NCI-H2196 (cell line): ENCODE measurements around the gene VEZF1.
"Not testable (repeated sequence)": the region's sequence is repeated elsewhere in the genome, so short reads cannot be mapped to it uniquely, and the experiment has no call there.

Experiments
- DNase-seq: peaks from one replicate; lab custom pipeline; 2025; ENCODE audit not compliant: unreplicated experiment; lab: John Stamatoyannopoulos, UW

The VEZF1 gene

DNA sequence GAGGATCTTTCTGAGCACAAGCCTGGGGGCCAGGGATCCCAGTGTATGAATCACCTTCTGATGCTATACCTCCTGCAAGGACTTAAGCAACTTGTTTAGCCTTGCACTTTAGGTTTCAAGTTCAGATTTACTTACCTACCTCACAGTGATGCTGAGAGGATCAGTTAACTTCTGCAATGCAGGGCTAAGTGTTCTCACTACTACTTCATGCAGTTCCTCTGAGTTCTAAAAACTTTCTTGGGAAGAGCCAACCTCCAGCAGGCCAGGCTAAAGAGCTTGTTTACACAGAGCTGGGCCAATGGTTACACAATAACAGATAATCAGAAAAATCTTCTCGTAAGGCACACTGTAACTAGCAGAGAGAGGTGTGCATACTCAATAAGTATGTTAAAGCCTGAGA is 13.0 kb downstream of the VEZF1 start:
- no peak for DNase-seq

DNA sequence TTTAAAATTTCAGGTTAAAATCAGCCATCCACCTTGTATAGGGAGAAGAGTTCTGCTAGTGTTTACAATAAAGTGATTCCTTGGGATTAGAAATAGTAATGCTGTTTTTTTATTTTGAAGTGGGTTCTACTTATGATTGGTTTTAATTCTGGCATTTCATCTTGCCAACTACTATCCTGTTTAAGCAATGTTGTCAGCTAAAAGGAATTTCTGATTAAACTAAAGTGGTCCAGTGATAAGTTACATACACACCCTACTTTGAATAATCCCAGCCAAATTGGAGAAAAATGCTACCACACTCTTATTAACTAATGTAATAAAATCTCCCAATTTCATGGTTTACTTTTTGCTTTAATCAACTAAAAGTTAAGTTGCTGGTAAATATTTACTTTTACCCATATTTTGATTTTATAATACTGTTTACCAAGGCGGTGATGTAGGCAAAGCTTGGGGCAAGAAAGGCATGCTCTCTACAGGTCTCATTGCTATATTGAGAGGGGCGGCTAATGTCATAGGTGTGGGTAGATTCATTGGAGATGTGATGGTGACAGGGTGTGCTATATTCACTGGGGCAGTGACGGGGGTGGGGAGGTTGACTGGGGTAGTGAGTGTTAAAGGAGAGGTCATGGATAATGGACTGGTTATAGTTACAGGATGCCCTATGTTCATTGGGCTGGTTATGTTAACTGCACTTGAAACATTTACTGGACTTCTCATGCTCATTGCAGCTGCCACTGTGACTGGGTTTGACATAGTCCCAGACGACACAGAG is 13.8 kb downstream of the VEZF1 start:
- not testable (repeated sequence) for DNase-seq

DNA sequence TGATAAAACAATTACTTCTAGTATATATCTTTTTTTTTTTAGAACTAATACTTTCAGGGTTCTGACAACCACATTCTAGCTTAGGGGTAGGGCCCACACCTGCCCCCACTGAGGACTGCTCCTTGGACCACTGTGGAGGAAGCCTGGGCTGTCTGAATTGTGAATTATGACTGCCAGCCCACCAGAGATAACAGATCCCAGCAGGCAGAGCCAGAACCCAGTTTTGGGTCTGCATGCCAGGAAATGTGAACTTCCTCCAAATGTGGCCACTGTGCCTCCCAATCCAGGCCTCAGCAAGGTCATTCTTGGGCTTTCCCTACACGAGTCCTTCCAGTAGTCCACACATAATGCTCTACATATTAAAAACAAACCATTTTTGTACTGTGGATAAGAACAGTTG is 15.9 kb downstream of the VEZF1 start:
- DNase-seq, result no peak

DNA sequence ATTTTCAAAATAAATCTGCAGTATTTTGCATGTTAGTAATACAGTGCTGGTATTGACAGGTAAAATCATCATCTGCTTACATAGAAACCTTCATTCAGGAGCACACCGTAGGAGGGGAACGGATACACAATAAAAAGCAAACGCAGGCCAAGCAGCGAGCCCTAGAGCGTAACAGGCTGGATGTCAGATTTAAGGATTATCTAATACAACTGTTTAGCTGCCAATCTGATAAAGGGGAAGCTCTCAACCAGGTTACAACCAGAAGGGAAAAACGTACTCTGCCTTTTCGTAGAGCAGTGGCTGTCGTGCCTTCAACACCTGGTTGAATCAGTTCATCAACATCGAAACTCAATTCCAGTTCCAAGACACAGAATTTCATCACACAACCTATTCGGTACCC is 16.5 kb downstream of the VEZF1 start:
- no peak for DNase-seq

DNA sequence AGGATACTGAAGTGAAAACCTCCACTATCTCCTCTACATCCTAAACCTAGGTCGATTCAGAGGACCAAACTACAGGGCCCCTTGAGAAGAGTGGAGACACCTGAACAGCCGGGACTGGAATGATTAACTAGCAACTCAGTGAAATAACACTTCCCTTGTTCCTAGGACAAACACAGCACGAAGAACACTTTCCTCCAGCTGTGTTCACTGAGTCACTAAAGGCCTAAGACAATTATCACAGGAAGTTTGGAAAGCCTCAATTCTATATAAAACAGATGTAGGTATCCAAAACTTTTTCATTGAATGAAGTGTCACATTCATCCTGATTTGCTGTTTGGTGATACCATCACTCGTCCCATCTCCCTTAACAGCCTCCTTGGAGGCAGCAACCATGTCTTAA is 17.3 kb downstream of the VEZF1 start:
- no peak for DNase-seq

DNA sequence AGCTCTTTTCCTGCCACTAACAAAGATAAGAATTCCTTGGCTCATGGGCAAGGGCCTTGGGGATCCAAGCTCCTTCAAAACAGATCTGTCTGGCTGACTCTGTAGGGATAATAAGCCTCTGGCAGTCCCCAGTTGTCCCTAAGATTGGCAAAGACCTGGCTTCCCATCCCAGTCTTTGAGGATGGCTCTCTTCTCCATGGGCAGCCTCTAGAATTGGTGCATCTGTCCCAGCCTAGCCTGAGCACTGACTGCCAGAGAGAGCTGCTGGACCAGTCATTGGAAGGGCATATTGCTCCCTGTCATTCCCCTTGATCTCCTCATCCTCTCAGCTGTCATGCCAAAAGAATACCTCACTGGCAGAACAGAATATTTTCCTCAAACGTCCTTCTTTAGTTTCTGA is 19.6 kb downstream of the VEZF1 start:
- DNase-seq, result no peak

DNA sequence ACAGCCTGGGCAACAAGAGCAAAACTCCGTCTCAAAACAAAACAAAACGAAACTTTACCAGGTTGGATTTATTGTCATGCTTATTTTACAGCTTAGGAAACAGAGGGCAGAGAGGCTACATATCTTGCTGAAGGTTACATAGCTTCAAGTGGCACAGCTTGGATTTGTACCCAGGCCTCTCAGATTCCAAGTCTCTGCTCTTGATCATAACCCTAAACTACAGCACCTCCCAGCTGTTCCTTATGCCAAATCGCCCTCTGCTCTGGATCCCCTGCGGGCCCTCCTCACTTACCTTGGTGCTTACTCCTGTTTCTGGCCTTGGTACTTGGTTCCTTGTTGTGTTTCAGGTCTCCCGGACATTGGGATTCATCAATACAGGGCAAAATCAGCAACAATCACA is 21.2 kb downstream of the VEZF1 start:
- no peak for DNase-seq

DNA sequence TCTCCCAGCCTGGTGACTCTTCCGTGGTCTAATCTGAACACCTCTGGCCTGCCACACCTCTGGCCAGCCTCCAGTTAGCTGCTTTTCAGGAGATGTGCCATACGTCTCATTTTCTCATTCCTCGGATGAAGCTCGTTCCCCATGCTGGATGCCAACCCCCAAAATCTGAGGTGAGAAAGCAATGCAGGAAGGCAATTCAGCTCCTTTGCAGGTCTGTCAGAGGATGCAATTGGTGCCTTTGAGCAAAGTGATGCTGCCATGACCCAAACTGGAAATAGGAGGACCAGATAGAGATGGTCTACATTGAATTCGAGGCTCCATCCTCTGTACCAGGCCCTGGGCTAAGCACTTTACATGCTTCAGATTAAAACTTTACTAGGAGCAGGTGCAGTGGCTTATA is 21.8 kb downstream of the VEZF1 start:
- DNase-seq, result no peak

DNA sequence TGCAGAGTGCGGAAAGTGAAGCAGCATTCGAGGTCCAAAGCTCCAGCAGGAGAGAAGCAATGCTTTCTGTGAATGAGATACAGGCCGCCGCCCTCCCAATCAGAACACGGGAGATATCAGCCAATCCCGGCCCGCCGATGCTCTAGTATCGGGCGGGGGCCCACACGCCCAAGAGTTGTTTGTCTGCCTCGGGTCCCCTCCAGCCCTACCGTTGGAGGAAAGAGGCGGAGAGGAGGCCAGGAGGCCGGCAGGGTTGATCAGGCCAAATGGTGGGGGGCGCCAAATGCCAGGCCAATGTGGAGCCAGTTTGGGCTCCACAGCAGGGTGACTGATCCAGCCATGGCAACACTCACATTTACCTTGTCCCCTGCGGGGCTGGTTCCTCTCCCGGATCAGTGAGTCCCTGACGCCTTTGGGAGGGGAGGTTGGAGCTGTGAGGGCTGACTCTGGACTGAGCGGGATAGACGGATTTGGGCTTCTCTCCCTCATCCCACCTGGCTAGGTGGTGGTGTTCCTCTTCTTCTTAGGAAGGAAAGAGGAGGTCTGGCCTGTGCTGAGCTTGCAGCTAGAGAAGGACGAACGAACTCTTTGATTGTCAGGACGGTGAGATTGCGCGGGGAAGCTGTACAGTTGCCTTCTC is 22.4 kb downstream of the VEZF1 start:
- no peak for DNase-seq

DNA sequence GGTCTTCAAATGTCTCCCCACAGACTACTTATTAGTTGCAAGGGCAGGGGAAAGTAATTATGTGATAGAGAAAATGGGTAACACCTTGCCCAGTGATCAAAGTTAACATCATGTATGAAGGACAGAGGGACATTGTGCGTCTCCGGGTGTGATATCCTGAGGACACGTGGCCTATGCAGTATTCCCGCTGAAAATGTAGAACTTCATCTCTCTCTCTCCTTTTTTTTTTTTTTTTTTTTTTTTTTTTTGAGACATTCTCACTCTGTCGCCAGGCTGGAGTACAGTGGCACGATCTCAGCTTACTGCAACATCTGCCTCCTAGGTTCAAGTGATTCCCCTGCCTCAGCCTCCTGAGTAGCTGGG is 24.9 kb downstream of the VEZF1 start:
- DNase-seq, result no peak

DNA sequence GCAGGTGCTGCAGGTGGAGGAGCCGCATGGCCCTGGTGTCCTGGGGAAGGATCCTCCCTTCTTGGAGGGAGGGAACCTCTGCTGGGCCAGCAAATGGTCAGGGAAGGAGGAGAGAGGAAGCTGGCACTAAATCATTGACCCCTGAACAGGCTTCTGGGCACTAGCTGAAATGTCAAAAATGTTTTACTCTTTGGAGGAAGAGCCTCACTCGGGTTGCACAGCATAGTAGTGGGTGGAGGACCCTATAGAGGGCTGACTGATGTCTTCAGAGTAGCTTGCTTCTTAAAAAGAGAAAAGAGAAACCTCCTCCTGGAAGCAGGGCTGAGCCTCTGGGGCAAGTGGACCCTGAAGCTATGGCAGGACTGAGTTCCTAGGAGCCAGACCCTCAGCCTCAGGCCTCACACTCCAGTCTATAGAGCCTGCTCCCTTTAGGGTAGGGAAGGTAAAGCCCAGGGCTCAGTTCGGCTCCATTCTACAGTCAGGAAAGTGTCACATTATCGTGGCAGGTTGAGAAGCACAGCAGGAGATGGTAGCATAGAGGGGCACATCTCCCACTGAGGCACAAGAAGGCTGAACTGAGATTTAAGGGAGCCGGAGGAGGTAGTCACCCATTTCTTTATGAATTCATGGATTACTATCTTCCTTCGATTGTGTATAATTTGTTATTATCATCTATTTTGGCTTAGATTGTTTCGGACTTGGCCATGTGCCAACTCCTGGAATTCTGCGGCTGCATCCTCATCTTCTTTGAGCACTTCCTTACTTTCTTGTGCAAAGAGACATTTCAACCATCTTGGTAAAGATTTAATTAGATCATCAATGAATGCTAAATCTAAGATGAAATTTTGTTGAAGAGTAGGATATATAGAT is 25.5 kb downstream of the VEZF1 start:
- DNase-seq, result no peak

DNA sequence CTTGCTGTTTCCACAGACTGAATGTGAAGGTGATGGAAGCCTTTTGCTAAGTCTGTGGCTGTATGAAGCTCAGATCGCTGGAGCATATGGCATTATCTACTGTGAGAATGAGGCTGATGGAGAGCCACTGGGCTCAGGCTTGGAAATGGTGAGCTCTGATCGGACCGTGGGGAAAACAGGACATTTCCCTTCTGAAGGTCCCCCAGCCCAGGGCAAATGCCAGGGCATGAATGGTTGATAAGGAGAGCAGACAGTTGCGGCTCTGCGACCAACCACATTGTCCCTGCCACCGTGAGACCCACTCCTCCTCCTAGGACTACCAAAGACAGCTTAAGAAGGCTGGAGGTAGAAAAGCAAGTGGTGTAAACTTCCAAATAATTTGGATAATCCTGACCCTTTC is 28.1 kb downstream of the VEZF1 start:
- no peak for DNase-seq

DNA sequence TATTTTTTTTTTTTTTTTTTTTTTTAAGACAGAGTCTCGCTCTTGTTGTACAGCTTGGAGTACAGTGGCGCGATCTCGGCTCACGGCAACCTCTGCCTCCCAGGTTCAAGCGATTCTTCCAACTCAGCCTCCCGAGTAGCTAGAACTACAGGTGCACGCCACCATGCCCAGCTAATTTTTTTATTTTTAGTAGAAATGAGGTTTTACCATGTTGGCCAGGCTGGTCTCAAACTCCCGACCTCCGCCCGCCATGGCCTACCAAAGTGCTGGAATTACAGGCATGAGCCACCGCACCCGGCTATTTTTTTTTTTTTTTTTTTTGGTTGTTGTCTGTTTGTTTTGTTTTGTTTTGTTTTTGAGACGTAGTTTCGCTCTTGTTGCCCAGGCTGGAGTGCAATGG is 29.7 kb downstream of the VEZF1 start:
- not testable (repeated sequence) for DNase-seq

DNA sequence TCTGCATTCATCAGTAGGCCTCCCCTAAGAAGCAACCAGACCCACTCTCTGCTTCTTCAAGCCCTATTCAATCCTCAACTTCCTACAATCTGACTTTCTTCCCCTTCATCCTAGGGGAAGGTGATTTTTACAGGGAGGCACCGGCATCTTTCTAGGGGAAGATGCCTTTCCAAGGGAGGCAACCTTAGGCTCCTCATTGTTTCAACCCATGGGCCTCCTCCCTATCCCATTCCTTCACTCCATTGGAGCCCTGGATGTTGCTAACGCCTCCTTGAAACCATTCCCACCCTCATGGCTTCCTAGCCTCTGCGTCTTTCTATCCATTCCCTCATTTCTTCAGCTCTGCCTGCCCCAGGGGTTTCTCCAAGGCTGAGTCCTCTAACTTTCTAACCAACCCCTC is 30.2 kb downstream of the VEZF1 start:
- no peak for DNase-seq

DNA sequence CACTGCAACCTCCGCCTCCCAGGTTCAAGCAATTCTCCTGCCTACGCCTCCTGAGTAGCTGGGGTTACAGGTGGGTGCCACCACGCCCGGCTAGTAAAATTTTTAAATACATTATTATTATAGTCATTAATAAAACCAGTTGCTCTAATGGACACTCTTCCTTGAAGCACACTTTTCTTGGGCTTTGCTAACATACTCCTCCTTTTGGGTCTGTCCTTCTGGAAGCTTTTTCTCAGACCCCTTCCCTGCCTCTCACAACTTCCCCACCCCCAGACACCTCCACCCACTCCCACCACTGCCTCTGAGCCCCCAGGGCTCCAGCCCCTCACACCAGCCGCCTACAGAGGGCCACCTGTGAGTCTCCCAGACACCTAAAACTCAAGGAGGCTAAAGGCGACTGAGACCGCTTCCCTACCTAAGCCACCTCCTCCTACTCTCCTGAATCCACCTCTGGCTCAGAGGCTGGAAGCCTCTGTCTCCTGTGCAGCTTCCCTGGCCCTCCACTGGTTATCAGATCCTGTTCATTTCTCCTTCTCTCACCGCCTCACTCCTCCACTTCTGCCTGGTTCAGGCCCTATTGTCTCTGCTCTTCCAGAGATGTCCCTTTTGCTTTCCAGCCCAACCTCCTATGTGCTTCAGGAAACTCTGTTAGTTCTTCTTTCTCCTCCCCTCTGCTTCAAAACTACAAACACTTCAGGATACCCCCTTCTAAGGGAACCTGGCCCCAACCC is 30.8 kb downstream of the VEZF1 start:
- DNase-seq, result no peak

DNA sequence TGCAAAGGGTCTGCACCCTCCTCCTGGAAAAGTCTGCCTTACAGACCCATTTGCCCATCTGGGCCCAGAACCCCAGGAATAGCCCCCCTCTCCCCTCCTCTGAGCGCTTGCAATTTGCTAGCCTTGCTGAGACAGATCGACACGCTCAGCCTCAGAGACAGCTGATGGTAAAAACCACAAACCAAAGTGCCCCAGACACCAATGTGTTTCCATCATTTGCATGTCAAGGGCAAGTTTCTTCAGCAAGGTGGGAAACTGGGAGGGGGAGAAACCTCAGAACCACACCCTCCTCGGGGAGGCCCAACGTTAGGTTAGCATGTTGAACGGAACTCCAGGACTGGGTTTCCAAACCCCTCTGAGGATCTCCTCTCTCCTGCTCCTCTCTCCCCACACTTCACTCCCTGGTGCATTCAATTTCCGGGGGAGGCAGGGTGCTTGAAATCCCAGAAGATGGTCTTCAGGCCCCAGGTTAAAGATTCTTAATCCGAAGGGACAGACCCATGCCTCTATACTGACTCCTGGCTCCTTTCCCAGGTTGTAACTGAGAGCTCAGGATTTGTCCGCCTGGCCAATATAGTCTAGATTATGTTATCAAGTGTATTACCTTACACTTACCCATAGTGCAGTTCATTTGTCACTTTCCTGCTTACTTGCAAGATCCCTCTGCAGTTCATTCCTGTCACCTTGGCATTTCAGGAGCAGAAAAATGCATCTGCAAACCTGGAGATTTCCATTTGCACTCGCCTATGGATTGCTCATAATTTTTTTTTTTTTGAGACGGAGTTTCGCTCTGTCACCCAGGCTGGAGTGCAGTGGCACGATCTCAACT is 31.5 kb downstream of the VEZF1 start:
- no peak for DNase-seq

DNA sequence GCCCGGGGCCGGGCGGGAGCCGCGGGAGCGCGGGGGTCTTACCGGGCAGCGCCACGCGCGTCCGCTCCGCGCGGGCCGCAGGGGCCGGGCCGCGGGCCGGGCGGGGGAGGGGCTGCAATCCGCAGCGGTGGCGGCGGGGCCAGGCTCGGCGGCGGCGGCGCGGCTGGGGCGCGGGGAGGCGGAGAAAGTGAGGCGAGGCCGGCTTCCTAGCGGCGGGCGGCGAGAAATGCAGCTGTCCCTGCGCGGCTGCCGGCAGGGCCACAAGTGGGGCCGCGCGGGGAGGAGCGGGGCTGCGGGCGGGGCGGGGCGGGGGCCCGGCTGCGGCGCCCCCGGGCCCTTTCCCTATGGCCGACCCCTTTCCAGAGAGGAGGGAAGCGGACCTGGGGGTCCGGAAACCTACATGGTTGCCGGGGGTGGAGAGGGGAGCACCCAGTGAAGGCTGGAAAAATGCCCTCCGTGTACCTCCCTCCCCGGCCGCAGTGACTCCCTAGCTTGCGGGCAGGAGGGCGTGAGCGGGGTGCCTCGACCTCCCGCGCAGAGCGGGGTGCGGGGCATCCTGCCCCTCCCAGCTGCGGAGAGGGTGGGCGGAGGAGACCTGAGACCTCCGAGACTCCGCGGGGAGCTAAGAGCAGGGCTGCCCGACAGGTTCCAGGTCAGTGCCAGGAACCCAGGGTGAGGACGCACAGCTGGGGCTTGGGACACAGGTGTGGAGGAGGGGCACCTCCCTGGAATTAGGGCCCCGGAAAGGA is 32.7 kb downstream of the VEZF1 start, which contains the start of gene CUEDC1:
CUEDC1 (minus strand) TSS at position 230 of the 749 bp plus-strand sequence. CDS start 69,848 bp downstream, outside the sequence.
- peak; percentile 70 for DNase-seq

DNA sequence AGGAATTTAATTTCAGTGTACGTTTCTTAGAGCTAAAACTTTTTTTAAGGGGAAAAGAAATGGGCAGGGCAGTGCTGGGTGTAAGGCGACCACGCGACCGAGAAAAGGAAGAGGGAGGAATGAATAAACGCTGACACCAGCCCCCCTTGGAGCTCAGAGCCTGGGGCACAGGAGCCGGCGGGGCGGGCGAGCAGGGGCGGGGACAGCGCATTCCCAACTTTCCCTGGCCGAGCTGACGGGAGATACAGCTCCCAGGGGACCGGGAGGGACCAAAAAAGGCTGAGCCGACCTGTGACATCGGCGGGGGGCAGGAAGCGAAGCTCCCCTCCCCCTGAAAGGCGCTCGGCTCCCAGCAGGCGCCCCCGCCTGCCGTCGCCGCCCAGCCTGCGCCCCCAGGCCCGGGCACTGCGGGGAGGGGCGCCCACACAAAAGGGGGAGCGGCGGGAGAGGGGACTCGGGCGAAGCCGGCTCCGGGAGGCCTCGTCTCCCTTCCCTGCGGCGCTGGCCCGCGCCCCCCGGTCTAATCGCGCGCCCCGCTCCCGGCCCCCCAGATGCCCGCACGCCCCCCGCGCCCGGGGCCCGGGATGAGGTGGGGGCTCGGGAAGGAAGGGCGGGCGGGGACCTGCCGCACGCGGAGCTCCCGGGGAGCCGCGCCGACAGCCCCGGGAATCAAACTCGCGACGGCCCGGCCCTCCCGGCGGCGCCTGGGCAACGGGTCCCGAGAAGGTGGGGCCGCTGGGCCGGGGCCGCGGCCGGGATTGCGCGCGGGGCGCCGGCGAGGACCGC is 33.5 kb downstream of the VEZF1 start:
- no peak for DNase-seq
